Transverse colon (tissue), 3 donors: ENCODE data around the gene MEF2A.

ENCODE experiments used
- EP300 ChIP-seq: sonication (generic); formaldehyde crosslinking; IDR thresholded peaks from one replicate; pipeline ENCODE4 v1.6.1; 2017; ENCODE audit warnings: antibody characterized with exemption, low read depth
- POLR2A ChIP-seq: fragments of 450-650 bp; IDR thresholded peaks from one replicate; pipeline ENCODE4 v1.6.1; 2016; ENCODE audit warnings: antibody characterized with exemption, mild to moderate bottlenecking, moderate library complexity
- TF ChIP-seq, protein P1 (sequence below), 5 experiments: fragments of 200-600 bp in 3 of 5; fragments of 450-650 bp in 2 of 5; sonication (generic) in 3 of 5; IDR thresholded peaks; 1 replicate in 2 of 5; 2 replicates in 3 of 5; pipeline ENCODE4 v1.5.1; 2016 to 2017; ENCODE audit warnings: antibody characterized with exemption in 5 of 5, inconsistent platforms in 3 of 5, mild to moderate bottlenecking in 2 of 5, moderate library complexity in 1 of 5

DNA sequence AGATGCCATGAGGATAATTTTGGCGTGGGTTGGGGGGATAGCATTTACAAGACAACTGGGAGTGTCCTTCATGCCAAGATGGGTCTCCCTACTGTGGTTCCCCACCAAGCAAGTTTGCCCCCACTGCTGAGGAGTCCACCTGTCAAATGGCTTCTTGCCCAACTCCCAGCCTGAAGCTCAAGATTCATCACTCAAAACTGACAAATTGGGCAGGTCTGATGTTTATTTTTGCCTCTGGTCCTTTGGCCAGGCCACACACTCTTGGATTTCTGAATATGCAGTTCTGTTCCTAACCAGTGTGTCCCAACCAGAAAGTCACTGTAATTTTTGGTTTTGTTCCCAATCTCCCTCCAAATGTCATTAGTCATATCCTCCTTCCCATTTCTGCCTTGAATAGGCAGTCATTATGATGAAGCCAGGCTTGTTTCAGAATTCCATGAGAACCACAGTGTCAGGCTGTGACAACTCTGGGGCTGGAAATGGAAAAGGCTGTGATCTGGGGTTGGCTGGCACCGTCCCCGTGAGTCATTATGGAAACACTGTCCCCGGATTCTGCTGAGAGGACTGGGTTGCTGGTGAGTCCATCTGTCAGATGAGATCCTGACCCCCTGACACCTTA is 29.3 kb upstream of the MEF2A start:
- TF ChIP-seq EP300, result no peak
- TF ChIP-seq, protein P1, sequence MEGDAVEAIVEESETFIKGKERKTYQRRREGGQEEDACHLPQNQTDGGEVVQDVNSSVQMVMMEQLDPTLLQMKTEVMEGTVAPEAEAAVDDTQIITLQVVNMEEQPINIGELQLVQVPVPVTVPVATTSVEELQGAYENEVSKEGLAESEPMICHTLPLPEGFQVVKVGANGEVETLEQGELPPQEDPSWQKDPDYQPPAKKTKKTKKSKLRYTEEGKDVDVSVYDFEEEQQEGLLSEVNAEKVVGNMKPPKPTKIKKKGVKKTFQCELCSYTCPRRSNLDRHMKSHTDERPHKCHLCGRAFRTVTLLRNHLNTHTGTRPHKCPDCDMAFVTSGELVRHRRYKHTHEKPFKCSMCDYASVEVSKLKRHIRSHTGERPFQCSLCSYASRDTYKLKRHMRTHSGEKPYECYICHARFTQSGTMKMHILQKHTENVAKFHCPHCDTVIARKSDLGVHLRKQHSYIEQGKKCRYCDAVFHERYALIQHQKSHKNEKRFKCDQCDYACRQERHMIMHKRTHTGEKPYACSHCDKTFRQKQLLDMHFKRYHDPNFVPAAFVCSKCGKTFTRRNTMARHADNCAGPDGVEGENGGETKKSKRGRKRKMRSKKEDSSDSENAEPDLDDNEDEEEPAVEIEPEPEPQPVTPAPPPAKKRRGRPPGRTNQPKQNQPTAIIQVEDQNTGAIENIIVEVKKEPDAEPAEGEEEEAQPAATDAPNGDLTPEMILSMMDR (IDR thresholded peaks at IDR 0.05), result no peak
- no peak for TF ChIP-seq POLR2A
